ENCODE measurements around the gene BLNK. TPM values are rescaled to one million over a fixed set of nuclear protein-coding genes. Genes with fewer than 3 reads are reported as not detected.

BLNK gene
- polyA plus RNA-seq, 1 of the 3 experiments (the other 2 are of a cell fraction): not detected

DNA sequence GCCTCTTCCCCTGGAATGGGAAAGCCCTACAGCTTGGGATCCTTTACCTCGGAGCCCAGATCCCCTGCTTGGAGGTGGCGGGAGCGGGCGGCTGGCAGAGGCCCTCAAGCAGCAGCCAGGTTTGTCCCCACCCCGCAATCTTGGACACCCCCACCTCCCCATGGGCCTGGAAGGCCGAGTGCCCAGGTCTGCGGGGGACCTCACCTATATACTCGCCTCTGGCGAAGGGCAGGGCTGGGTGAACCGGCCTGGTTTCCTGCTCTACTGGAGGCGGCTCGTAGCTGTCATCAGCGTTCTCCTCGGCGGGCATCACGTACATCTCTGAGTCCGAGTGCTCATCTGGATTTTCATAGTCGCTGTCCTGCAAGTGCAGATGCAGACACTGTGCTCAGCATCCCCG, 44.2 kb downstream of the BLNK start:
- Histone ChIP-seq H2AFZ (ENCODE audit: low read depth) (no peak overlapping the region), H3K9ac (no peak overlapping the region), H3K4me1 (ENCODE audit: control insufficient read depth in 1 of 2, insufficient read depth in 2 of 2, low read depth in 1 of 2, low read length in 1 of 2) (no peaks in the 10 kb centered on the region), H4K20me1 (ENCODE audit: insufficient read depth) (no peaks in the 10 kb centered on the region), H3K4me2 (no peak overlapping the region), H3K27me3 (ENCODE audit: insufficient read depth) (no peaks in the 10 kb centered on the region), H3K9me3 (no peaks in the 10 kb centered on the region), H3K79me2 (ENCODE audit: insufficient read depth) (no peaks in the 10 kb centered on the region), H3K4me3 (ENCODE audit: low read depth in 2 of 2, low read length in 1 of 2) (no peak overlapping the region), H3K36me3 (replicated peaks in 1 of 2; ENCODE audit: control insufficient read depth in 1 of 2, insufficient read depth in 2 of 2, low read length in 1 of 2) (no peaks in the 10 kb centered on the region), H3K27ac (ENCODE audit: low read depth in 2 of 2, low read length in 1 of 2) (no peak overlapping the region), H3K9me2 (no peaks in the 10 kb centered on the region), H3F3A (replicated peaks; ENCODE audit: insufficient read depth) (no peaks in the 10 kb centered on the region)
- DNase-seq: no peak
- ChIA-PET CTCF (interaction anchor here (1.3 kb wide), 1 partner anchor 67 kb away, joined by 4 read pairs; no protein-coding TSS in a partner anchor), POLR2A (no interaction called here)
- 76% methylated on average over 8 of the region's 19 CpGs for WGBS (ENCODE audit: low lambda C conversion rate)
- no peak for TF ChIP-seq MEF2A (IDR thresholded peaks at IDR 0.05; ENCODE audit: borderline replicate concordance, low read depth)

DNA sequence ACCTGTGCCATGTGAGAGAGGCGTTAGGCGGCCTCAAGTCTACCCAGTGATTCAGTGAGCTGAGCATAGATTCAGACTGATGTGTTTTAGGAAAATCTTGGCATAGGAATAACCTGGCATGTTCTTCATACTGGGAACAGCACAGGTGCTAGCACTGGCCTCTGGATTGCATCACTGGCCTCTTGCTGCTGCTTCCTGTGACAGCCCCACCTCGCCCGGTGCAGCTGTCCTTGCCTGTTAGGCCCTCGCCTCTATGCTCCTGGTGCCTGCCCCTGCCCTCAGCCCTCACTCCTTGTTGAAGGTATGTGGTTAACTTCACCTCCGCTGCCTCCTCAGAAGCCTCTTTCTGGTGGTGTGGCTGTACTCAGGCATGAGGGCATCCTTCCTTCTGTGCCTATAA, 46.2 kb downstream of the BLNK start:
- no peak overlapping the region for H3K27ac ChIP-seq (ENCODE audit: low read depth in 2 of 2, low read length in 1 of 2)
- DNase-seq: no peak
- TF ChIP-seq, protein P1, sequence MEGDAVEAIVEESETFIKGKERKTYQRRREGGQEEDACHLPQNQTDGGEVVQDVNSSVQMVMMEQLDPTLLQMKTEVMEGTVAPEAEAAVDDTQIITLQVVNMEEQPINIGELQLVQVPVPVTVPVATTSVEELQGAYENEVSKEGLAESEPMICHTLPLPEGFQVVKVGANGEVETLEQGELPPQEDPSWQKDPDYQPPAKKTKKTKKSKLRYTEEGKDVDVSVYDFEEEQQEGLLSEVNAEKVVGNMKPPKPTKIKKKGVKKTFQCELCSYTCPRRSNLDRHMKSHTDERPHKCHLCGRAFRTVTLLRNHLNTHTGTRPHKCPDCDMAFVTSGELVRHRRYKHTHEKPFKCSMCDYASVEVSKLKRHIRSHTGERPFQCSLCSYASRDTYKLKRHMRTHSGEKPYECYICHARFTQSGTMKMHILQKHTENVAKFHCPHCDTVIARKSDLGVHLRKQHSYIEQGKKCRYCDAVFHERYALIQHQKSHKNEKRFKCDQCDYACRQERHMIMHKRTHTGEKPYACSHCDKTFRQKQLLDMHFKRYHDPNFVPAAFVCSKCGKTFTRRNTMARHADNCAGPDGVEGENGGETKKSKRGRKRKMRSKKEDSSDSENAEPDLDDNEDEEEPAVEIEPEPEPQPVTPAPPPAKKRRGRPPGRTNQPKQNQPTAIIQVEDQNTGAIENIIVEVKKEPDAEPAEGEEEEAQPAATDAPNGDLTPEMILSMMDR (IDR thresholded peaks at IDR 0.05): no peak
- no peak for TF ChIP-seq YY1 (IDR thresholded peaks at IDR 0.05; ENCODE audit: low read depth)
- H2AFZ ChIP-seq (ENCODE audit: low read depth): no peak overlapping the region
- H3K9me3 ChIP-seq: no peaks in the 10 kb centered on the region
- no peak overlapping the region for H3K4me3 ChIP-seq (ENCODE audit: low read depth in 2 of 2, low read length in 1 of 2)
- H3K4me2 ChIP-seq: no peak overlapping the region
- no peak overlapping the region for H3K9ac ChIP-seq
- no peaks in the 10 kb centered on the region for H4K20me1 ChIP-seq (ENCODE audit: insufficient read depth)
- ChIA-PET POLR2A (no interaction called here), CTCF (interaction anchor here (0.9 to 1.2 kb wide), 2 partner anchors 100 to 208 kb away, joined by 3 read pairs; no protein-coding TSS in a partner anchor)
- no peaks in the 10 kb centered on the region for H3F3A ChIP-seq (replicated peaks; ENCODE audit: insufficient read depth)
- WGBS (ENCODE audit: low lambda C conversion rate): 69% methylated on average over 6 of the region's 6 CpGs
- H3K36me3 ChIP-seq (replicated peaks in 1 of 2; ENCODE audit: control insufficient read depth in 1 of 2, insufficient read depth in 2 of 2, low read length in 1 of 2): no peaks in the 10 kb centered on the region
- H3K27me3 ChIP-seq (ENCODE audit: insufficient read depth): no peaks in the 10 kb centered on the region
- H3K9me2 ChIP-seq: no peaks in the 10 kb centered on the region
- H3K79me2 ChIP-seq (ENCODE audit: insufficient read depth): no peaks in the 10 kb centered on the region
- no peaks in the 10 kb centered on the region for H3K4me1 ChIP-seq (ENCODE audit: control insufficient read depth in 1 of 2, insufficient read depth in 2 of 2, low read depth in 1 of 2, low read length in 1 of 2)

DNA sequence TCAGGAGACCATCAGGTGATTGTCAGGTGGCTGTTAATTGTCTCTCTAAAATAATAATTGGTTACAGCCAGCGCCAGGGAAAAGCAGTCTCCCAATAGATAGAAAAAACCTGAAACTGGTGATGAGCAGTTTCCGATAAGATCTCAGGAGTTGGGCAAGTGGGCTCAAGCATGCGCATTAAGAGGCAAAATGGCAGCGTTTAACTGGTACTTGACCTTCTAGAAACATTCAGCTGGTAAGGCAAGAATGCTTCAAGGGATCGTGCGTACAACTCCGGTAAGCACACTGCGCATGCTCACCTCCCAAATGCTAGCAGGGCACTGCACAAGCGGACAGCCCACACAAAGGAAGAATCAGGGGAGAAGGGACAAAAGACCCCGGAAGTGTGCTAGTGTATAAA, 48.5 kb downstream of the BLNK start:
- Histone ChIP-seq H4K20me1 (ENCODE audit: insufficient read depth) (no peaks in the 10 kb centered on the region), H3K9me3 (0 out of 2 replicates have a peak, but pooled peaks cover under 1% of the 10 kb centered on the region), H3K4me2 (no peak overlapping the region), H3K36me3 (replicated peaks in 1 of 2; ENCODE audit: control insufficient read depth in 1 of 2, insufficient read depth in 2 of 2, low read length in 1 of 2) (no peaks in the 10 kb centered on the region), H3K4me3 (ENCODE audit: low read depth in 2 of 2, low read length in 1 of 2) (no peak overlapping the region), H3K9me2 (no peaks in the 10 kb centered on the region), H3K9ac (no peak overlapping the region), H2AFZ (ENCODE audit: low read depth) (no peak overlapping the region), H3K27me3 (ENCODE audit: insufficient read depth) (no peaks in the 10 kb centered on the region; the same call in 1 of the 2 replicates), H3K27ac (ENCODE audit: low read depth in 2 of 2, low read length in 1 of 2) (no peak overlapping the region), H3K79me2 (ENCODE audit: insufficient read depth) (no peaks in the 10 kb centered on the region), H3K4me1 (ENCODE audit: control insufficient read depth in 1 of 2, insufficient read depth in 2 of 2, low read depth in 1 of 2, low read length in 1 of 2) (no peaks in the 10 kb centered on the region), H3F3A (replicated peaks; ENCODE audit: insufficient read depth) (no peaks in the 10 kb centered on the region)
- ChIA-PET CTCF (interaction anchor here (1.2 to 1.3 kb wide), 2 partner anchors 9 to 206 kb away, joined by 3 to 4 read pairs; no protein-coding TSS in a partner anchor), POLR2A (no interaction called here)
- DNase-seq: no peak
- 73% methylated on average over 10 of the region's 10 CpGs for WGBS (ENCODE audit: low lambda C conversion rate)
- TF ChIP-seq, protein P2, sequence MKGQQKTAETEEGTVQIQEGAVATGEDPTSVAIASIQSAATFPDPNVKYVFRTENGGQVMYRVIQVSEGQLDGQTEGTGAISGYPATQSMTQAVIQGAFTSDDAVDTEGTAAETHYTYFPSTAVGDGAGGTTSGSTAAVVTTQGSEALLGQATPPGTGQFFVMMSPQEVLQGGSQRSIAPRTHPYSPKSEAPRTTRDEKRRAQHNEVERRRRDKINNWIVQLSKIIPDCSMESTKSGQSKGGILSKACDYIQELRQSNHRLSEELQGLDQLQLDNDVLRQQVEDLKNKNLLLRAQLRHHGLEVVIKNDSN (IDR thresholded peaks at IDR 0.05; ENCODE audit: borderline replicate concordance, low read depth): no peak
- TF ChIP-seq TCF12 (IDR thresholded peaks at IDR 0.05) (no peak), TAF1 (IDR thresholded peaks at IDR 0.05; ENCODE audit: borderline replicate concordance, low read depth, low read length) (no peak), JUND (IDR thresholded peaks at IDR 0.05) (no peak), ELF1 (IDR thresholded peaks at IDR 0.05) (no peak), EP300 (IDR thresholded peaks at IDR 0.05; ENCODE audit: borderline replicate concordance in 1 of 2, low read depth in 1 of 2, low read length in 1 of 2) (no peak), RAD21 (IDR thresholded peaks at IDR 0.05; ENCODE audit: low read length) (no peak), SMC3 (IDR thresholded peaks at IDR 0.05; ENCODE audit: low read depth, low read length) (no peak), FOXJ3 (CRISPR knock-in tag; IDR thresholded peaks at IDR 0.05) (no peak), CHD2 (IDR thresholded peaks at IDR 0.05; ENCODE audit: low read length, partially characterized antibody) (no peak), RCOR1 (IDR thresholded peaks at IDR 0.05; ENCODE audit: low read length) (no peak)
- TF ChIP-seq, protein P3, sequence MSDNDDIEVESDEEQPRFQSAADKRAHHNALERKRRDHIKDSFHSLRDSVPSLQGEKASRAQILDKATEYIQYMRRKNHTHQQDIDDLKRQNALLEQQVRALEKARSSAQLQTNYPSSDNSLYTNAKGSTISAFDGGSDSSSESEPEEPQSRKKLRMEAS (IDR thresholded peaks at IDR 0.05; ENCODE audit: low read depth): no peak
- TF ChIP-seq, protein P4, sequence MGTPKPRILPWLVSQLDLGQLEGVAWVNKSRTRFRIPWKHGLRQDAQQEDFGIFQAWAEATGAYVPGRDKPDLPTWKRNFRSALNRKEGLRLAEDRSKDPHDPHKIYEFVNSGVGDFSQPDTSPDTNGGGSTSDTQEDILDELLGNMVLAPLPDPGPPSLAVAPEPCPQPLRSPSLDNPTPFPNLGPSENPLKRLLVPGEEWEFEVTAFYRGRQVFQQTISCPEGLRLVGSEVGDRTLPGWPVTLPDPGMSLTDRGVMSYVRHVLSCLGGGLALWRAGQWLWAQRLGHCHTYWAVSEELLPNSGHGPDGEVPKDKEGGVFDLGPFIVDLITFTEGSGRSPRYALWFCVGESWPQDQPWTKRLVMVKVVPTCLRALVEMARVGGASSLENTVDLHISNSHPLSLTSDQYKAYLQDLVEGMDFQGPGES (IDR thresholded peaks at IDR 0.05; ENCODE audit: low read depth, low read length): no peak
- TF ChIP-seq, protein P5, sequence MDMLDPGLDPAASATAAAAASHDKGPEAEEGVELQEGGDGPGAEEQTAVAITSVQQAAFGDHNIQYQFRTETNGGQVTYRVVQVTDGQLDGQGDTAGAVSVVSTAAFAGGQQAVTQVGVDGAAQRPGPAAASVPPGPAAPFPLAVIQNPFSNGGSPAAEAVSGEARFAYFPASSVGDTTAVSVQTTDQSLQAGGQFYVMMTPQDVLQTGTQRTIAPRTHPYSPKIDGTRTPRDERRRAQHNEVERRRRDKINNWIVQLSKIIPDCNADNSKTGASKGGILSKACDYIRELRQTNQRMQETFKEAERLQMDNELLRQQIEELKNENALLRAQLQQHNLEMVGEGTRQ (IDR thresholded peaks at IDR 0.05; ENCODE audit: borderline replicate concordance, low read depth, low read length): no peak
- TF ChIP-seq, protein P6, sequence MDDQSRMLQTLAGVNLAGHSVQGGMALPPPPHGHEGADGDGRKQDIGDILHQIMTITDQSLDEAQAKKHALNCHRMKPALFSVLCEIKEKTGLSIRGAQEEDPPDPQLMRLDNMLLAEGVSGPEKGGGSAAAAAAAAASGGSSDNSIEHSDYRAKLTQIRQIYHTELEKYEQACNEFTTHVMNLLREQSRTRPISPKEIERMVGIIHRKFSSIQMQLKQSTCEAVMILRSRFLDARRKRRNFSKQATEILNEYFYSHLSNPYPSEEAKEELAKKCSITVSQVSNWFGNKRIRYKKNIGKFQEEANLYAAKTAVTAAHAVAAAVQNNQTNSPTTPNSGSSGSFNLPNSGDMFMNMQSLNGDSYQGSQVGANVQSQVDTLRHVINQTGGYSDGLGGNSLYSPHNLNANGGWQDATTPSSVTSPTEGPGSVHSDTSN (IDR thresholded peaks at IDR 0.05): no peak

All from SK-N-SH (cell line).